ENCODE measurements around the gene VSIG4. TPM values are rescaled to one million over a fixed set of nuclear protein-coding genes. Genes with fewer than 3 reads are reported as not detected.

Gene VSIG4
- total RNA-seq, 1 donor from 2014 or later = not detected

- Mint-ChIP-seq H3K4me3 (ENCODE audit: unreplicated experiment) (no peak overlapping the region), H3K36me3 (ENCODE audit: unreplicated experiment) (no peaks in the 10 kb centered on the region), H3K9me3 (ENCODE audit: unreplicated experiment) (peaks cover 10% of the 10 kb centered on the region), H3K27me3 (ENCODE audit: unreplicated experiment) (no peaks in the 10 kb centered on the region), H3K27ac (ENCODE audit: unreplicated experiment) (no peak overlapping the region), H3K4me1 (ENCODE audit: unreplicated experiment) (no peaks in the 10 kb centered on the region)
- no peak for DNase-seq (ENCODE audit: extremely low spot score, unreplicated experiment)
- no peak for TF ChIP-seq CTCF (IDR thresholded peaks at IDR 0.05)
These were observed 15.8 kb downstream of the VSIG4 start for GRCh38 chrX:66024092-66024467.

- no peaks in the 10 kb centered on the region for H3K36me3 Mint-ChIP-seq (ENCODE audit: unreplicated experiment)
- H3K27ac Mint-ChIP-seq (ENCODE audit: unreplicated experiment) = no peak overlapping the region
- H3K4me3 Mint-ChIP-seq (ENCODE audit: unreplicated experiment) = no peak overlapping the region
- no peak for TF ChIP-seq CTCF (IDR thresholded peaks at IDR 0.05)
- no peaks in the 10 kb centered on the region for H3K27me3 Mint-ChIP-seq (ENCODE audit: unreplicated experiment)
- peaks cover 10% of the 10 kb centered on the region for H3K9me3 Mint-ChIP-seq (ENCODE audit: unreplicated experiment)
- no peaks in the 10 kb centered on the region for H3K4me1 Mint-ChIP-seq (ENCODE audit: unreplicated experiment)
- no peak for DNase-seq (ENCODE audit: extremely low spot score, unreplicated experiment)
These were observed 16.3 kb downstream of the VSIG4 start for GRCh38 chrX:66023385-66024091.

DNA sequence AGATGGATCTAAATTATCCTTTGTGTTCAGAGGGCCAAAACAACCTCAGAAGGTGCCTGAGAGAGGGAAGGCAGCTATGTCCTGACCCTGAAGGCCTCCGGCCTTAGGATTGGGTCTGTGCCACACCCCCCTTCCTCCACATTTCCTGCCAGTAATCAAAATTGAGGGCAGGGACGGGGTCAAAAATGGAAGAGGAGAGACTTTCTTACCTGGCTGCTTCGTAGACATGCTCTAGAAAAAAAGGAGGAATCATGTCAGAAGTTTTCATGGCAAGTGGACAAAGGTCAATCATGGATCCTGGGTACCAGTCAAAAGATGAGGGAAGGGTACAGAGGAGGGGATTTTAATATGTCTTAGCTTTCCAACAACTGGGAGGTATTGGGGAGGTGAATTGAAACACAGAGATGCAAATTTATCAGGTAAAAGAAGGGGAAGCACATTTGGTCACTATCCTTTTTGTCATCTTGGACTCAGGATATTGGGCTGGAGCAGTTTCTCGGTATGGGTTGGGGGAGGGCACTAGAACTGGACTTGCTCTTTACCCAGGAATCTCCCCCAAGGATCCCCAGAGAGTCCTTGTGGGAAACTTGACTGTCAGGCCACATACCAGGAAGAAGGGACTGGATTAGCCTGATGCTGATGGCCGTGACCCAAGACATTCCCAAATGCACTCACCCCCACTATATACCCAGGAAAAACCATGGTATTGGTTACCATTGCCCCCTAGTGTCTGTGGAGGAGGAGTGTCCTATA lies 17.1 kb downstream of the VSIG4 start:
- no peak for DNase-seq (ENCODE audit: extremely low spot score, unreplicated experiment)
- no peak overlapping the region for H3K4me3 Mint-ChIP-seq (ENCODE audit: unreplicated experiment)
- no peaks in the 10 kb centered on the region for H3K27me3 Mint-ChIP-seq (ENCODE audit: unreplicated experiment)
- no peak for TF ChIP-seq CTCF (IDR thresholded peaks at IDR 0.05)
- no peaks in the 10 kb centered on the region for H3K4me1 Mint-ChIP-seq (ENCODE audit: unreplicated experiment)
- H3K9me3 Mint-ChIP-seq (ENCODE audit: unreplicated experiment) = peaks cover 10% of the 10 kb centered on the region
- H3K27ac Mint-ChIP-seq (ENCODE audit: unreplicated experiment) = no peak overlapping the region
- no peaks in the 10 kb centered on the region for H3K36me3 Mint-ChIP-seq (ENCODE audit: unreplicated experiment)

- no peak overlapping the region for H3K27ac Mint-ChIP-seq (ENCODE audit: unreplicated experiment)
- no peaks in the 10 kb centered on the region for H3K36me3 Mint-ChIP-seq (ENCODE audit: unreplicated experiment)
- H3K4me3 Mint-ChIP-seq (ENCODE audit: unreplicated experiment) = no peak overlapping the region
- no peaks in the 10 kb centered on the region for H3K4me1 Mint-ChIP-seq (ENCODE audit: unreplicated experiment)
- peaks cover 10% of the 10 kb centered on the region for H3K9me3 Mint-ChIP-seq (ENCODE audit: unreplicated experiment)
- no peak for TF ChIP-seq CTCF (IDR thresholded peaks at IDR 0.05)
- DNase-seq (ENCODE audit: extremely low spot score, unreplicated experiment) = no peak
- H3K27me3 Mint-ChIP-seq (ENCODE audit: unreplicated experiment) = no peaks in the 10 kb centered on the region
These were observed 17.9 kb downstream of the VSIG4 start for GRCh38 chrX:66021765-66022631.

- Mint-ChIP-seq H3K27me3 (ENCODE audit: unreplicated experiment) (no peaks in the 10 kb centered on the region), H3K36me3 (ENCODE audit: unreplicated experiment) (no peaks in the 10 kb centered on the region), H3K27ac (ENCODE audit: unreplicated experiment) (no peak overlapping the region), H3K4me1 (ENCODE audit: unreplicated experiment) (no peaks in the 10 kb centered on the region), H3K9me3 (ENCODE audit: unreplicated experiment) (peaks cover 13% of the 10 kb centered on the region), H3K4me3 (ENCODE audit: unreplicated experiment) (no peak overlapping the region)
- no peak for TF ChIP-seq CTCF (IDR thresholded peaks at IDR 0.05)
- no peak for DNase-seq (ENCODE audit: extremely low spot score, unreplicated experiment)
These were observed 18.5 kb downstream of the VSIG4 start for GRCh38 chrX:66021401-66021764.
